Dendritic cell treated with granulocyte-macrophage colony-stimulating factor and Interleukin-4, amounts not matched to agents 40 ng/mL and 50 ng/mL, for 4 days (primary cell): ENCODE measurements around the gene TSC22D3.
"Not testable (repeated sequence)": the region's sequence is repeated elsewhere in the genome, so short reads cannot be mapped to it uniquely, and the experiment has no call there.

Source experiments
- H3K27ac Mint-ChIP-seq: one replicate; pipeline ENCODE4 v1.8.0; 2022; ENCODE audit warnings: mild to moderate bottlenecking, mixed read lengths
- H3K27me3 Mint-ChIP-seq: one replicate; pipeline ENCODE4 v1.8.0; 2022; ENCODE audit warnings: mild to moderate bottlenecking, mixed read lengths
- H3K36me3 Mint-ChIP-seq: one replicate; pipeline ENCODE4 v1.8.0; 2022; ENCODE audit warnings: low read depth, mixed read lengths
- H3K4me1 Mint-ChIP-seq: one replicate; pipeline ENCODE4 v1.8.0; 2022; ENCODE audit warnings: low read depth, mixed read lengths
- H3K4me3 Mint-ChIP-seq: one replicate; pipeline ENCODE4 v1.8.0; 2022; ENCODE audit warnings: mild to moderate bottlenecking, moderate library complexity, mixed read lengths
- H3K9me3 Mint-ChIP-seq: one replicate; pipeline ENCODE4 v1.8.0; 2022; ENCODE audit warnings: mixed read lengths
- intact Hi-C: fragments of 100-400 bp; cut with micrococcal nuclease; formaldehyde crosslinking; loops from one replicate; pipeline ENCODE4 v1.15.0; 2022

The TSC22D3 gene

GRCh38 chrX:107704587-107704986 is 71.0 kb downstream of the TSC22D3 start:
- H3K4me1 Mint-ChIP-seq: peaks cover 56% of the 10 kb centered on the region
- intact Hi-C loops: no loop called here
- no peaks in the 10 kb centered on the region for H3K9me3 Mint-ChIP-seq
- H3K27me3 Mint-ChIP-seq: no peaks in the 10 kb centered on the region
- no peak overlapping the region for H3K27ac Mint-ChIP-seq
- no peak overlapping the region for H3K4me3 Mint-ChIP-seq
- H3K36me3 Mint-ChIP-seq: no peaks in the 10 kb centered on the region

- Mint-ChIP-seq H3K4me3 (no peak overlapping the region), H3K4me1 (peaks cover 60% of the 10 kb centered on the region), H3K27ac (no peak overlapping the region), H3K9me3 (no peaks in the 10 kb centered on the region), H3K36me3 (no peaks in the 10 kb centered on the region), H3K27me3 (no peaks in the 10 kb centered on the region)
- intact Hi-C loops: no loop called here
Measured at GRCh38 chrX:107704181-107704580, 71.4 kb downstream of the TSC22D3 start.

DNA sequence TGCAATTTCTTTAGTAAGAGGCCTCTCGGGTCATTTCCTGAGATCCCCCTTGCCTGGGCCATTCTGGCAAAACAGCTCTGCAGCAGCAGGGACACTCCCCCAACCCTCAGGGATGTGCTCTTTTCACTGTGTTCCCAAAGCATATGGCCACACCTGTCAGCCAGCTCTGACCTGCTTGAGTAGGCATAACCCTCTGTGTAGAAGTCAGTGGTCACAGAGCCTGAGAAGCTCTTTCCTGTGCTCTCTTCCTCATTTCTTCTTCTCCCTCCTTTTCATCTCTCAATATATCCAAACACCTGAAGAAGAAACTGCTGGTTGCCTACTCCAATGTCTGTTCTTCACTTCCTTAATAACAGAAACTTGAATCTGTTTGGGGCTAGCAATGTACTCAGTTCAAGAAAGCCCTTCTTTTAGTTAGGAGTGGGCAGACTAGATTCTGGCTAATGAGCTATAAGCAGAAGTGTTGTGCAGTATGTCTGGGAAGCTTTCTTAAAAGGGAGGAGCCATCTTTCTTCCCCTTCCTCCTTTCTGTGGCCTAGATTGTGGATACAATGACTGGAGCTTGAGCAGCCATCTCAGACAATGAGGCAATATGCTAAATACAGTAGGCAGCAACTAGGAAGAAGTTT is 74.0 kb downstream of the TSC22D3 start:
- Mint-ChIP-seq H3K9me3 (no peaks in the 10 kb centered on the region), H3K36me3 (no peaks in the 10 kb centered on the region), H3K27me3 (no peaks in the 10 kb centered on the region), H3K27ac (peak overlapping the region; percentile 73), H3K4me3 (no peak overlapping the region), H3K4me1 (peaks cover 38% of the 10 kb centered on the region)
- intact Hi-C loops: no loop called here

DNA sequence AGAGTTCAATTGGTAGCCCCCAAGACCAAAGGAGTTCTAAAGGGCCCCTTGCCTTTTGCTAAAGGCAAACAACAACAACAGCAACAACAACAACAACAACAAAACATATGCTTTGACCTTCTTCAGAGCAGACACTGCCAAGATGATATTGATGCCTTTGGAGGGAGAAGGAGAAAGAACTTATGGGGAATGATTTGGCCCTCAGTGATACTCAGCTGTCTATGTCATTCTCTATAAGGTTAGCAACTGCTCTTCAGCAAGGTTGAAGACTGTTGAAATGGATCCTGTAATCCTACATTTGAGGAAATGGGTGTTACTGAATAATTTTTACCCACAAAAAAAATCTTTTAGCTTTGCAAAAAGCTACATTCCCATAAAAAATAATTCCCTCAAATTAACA is 74.8 kb downstream of the TSC22D3 start:
- H3K4me1 Mint-ChIP-seq: peaks cover 31% of the 10 kb centered on the region
- intact Hi-C loops: no loop called here
- H3K4me3 Mint-ChIP-seq: no peak overlapping the region
- no peaks in the 10 kb centered on the region for H3K36me3 Mint-ChIP-seq
- no peaks in the 10 kb centered on the region for H3K9me3 Mint-ChIP-seq
- H3K27ac Mint-ChIP-seq: peak overlapping the region; percentile 71
- H3K27me3 Mint-ChIP-seq: no peaks in the 10 kb centered on the region

DNA sequence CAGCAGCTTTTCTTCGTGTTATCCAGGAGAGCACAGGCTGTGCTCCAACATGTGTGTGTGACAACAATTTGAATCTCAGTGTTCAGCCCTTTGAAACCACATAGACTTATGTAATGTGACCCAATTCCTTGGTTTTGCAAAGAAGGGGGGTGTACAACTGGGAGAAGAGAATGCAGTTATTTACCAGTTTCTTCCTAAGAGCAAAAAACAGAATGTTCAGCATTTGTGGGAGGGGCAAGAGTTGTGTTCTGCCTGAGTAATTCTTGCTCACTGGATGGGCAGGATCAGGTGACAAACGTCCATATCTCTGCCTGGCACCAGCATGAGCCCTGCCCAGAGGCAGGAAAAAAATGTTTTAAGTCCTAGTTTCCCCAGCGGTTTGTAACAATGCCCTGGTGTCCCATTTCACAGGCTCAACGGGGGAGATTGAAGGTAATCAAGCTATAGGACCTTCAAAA is 75.2 kb downstream of the TSC22D3 start:
- no peaks in the 10 kb centered on the region for H3K9me3 Mint-ChIP-seq
- no peaks in the 10 kb centered on the region for H3K36me3 Mint-ChIP-seq
- H3K4me1 Mint-ChIP-seq: peaks cover 31% of the 10 kb centered on the region
- H3K27me3 Mint-ChIP-seq: no peaks in the 10 kb centered on the region
- H3K27ac Mint-ChIP-seq: peak overlapping the region; percentile 71
- intact Hi-C loops: no loop called here
- H3K4me3 Mint-ChIP-seq: no peak overlapping the region

DNA sequence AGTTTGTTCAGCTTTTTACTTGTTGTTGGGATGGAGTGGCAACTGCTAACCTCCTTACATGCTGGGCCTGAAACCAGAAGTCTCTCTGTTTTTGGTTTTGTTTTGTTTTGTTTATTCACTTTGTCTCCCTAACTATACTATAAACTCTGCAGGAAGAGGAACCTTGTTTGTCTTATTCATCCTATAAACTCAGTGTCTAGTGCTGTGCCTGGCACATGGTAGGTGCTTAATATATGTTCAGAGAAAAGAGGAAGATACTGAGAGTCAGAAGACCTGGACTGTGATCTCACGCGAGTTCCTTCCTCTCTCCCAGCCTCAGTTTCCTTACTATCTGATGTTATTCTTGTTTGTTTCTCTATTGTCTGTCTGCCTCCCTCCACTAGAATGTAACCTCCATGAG is 76.0 kb downstream of the TSC22D3 start:
- Mint-ChIP-seq H3K36me3 (no peaks in the 10 kb centered on the region), H3K27ac (peak overlapping the region; percentile 71), H3K27me3 (no peaks in the 10 kb centered on the region), H3K4me3 (no peak overlapping the region), H3K9me3 (no peaks in the 10 kb centered on the region), H3K4me1 (peaks cover 30% of the 10 kb centered on the region)
- intact Hi-C loops: no loop called here

GRCh38 chrX:107691024-107691448 is 84.6 kb downstream of the TSC22D3 start:
- no peaks in the 10 kb centered on the region for H3K36me3 Mint-ChIP-seq
- H3K9me3 Mint-ChIP-seq: no peaks in the 10 kb centered on the region
- no peak overlapping the region for H3K27ac Mint-ChIP-seq
- H3K4me1 Mint-ChIP-seq: peaks cover 34% of the 10 kb centered on the region
- intact Hi-C loops: no loop called here
- H3K4me3 Mint-ChIP-seq: no peak overlapping the region
- H3K27me3 Mint-ChIP-seq: peaks cover 3% of the 10 kb centered on the region

DNA sequence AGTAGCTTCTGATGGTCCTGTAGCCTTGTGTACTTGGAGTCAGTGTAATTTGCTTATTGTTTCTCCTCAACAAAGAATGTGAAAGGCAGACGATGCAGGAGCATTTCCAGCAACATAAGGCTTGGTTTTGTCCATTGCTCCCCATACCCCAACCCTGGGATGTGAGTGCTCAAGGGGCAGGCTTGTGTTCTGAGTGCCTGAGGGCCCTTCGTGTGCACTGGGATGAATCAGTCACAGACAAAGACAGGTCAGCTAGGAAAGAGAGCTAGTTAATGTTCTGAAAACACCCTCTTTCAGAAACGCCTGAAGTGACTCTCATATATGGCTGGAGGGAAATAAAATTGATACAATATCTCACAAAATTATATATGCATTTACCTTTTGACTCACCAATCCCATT is 88.1 kb downstream of the TSC22D3 start:
- Mint-ChIP-seq H3K9me3 (no peaks in the 10 kb centered on the region), H3K36me3 (no peaks in the 10 kb centered on the region), H3K4me3 (no peak overlapping the region), H3K27ac (no peak overlapping the region), H3K27me3 (peaks cover 3% of the 10 kb centered on the region), H3K4me1 (peaks cover 66% of the 10 kb centered on the region)
- intact Hi-C loops: no loop called here

DNA sequence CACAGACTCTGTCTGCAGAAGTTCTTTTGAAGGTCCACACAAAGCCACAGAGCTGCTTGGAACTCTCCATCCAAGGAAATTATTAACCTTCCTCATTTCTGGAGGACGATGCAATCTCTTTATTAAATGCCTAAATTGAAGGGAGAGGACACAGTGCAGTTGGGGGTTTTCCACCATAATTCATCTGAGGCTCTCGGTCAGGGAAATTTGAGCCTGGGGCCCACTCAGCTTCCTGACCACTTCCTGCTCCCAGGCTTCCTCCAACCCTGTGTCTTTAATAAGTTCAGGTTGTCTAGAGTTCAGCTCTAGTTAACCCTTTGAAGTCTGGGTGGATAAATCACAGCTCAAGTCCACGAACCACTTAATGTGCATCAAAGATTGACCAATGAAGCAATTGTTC is 88.8 kb downstream of the TSC22D3 start:
- Mint-ChIP-seq H3K9me3 (no peaks in the 10 kb centered on the region), H3K36me3 (no peaks in the 10 kb centered on the region), H3K27ac (no peak overlapping the region), H3K4me1 (peaks cover 67% of the 10 kb centered on the region), H3K4me3 (no peak overlapping the region), H3K27me3 (peaks cover 3% of the 10 kb centered on the region)
- intact Hi-C loops: no loop called here

GRCh38 chrX:107686026-107686425 is 89.6 kb downstream of the TSC22D3 start:
- no peak overlapping the region for H3K4me3 Mint-ChIP-seq
- H3K9me3 Mint-ChIP-seq: no peaks in the 10 kb centered on the region
- intact Hi-C loops: no loop called here
- no peaks in the 10 kb centered on the region for H3K36me3 Mint-ChIP-seq
- peak overlapping the region; percentile 61 for H3K27ac Mint-ChIP-seq
- H3K4me1 Mint-ChIP-seq: peaks cover 62% of the 10 kb centered on the region
- H3K27me3 Mint-ChIP-seq: peaks cover 3% of the 10 kb centered on the region

GRCh38 chrX:107685586-107685985 is 90.0 kb downstream of the TSC22D3 start:
- H3K9me3 Mint-ChIP-seq, intact Hi-C loops, H3K4me3 Mint-ChIP-seq, H3K27me3 Mint-ChIP-seq, H3K36me3 Mint-ChIP-seq: not testable (repeated sequence)
- peaks cover 66% of the 10 kb centered on the region for H3K4me1 Mint-ChIP-seq
- peak overlapping the region; percentile 63 for H3K27ac Mint-ChIP-seq

DNA sequence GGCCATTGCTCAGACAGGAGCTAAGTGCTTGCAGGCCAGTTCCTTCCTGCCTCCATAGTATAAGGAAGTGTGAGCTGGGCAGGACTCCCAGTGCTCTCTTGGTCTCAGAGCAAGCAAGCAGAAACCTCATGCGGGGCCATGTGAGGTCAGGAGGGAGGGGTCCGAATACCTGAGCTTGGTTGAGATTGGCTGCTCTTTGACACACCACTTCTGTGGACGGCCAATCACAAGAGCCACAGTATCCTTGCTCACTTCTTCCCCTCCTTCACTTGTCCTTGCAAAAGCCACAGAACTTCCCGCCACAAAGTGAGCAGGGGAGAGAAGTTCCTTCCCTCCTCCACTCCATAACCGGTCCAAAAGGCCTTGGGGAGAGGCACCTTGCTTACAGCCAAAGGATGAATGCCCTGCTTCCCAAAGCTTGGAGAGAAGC is 90.6 kb downstream of the TSC22D3 start:
- Mint-ChIP-seq H3K27me3 (peaks cover 3% of the 10 kb centered on the region), H3K9me3 (no peaks in the 10 kb centered on the region), H3K4me1 (peaks cover 73% of the 10 kb centered on the region), H3K27ac (peak overlapping the region; percentile 81), H3K4me3 (no peak overlapping the region), H3K36me3 (no peaks in the 10 kb centered on the region)
- intact Hi-C loops: no loop called here

DNA sequence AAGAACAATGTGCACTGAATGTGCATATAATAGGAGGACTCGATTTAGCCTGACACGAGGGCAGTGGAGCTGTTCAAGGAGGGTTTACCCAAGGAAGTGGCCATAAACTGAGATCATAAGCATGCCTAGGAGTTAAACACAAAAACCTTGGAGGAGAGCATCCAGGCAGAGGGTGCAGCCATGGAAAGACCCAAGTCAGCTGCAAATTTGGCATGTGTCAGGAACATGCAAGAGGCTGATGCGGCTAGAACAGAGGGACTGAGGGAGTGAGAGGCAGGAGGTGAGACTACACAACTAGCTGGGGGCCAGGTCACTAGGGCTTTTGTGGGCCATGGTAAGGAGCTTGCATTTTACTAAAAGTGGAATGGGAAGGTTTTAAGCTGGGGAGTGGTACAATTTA is 91.7 kb downstream of the TSC22D3 start:
- H3K4me3 Mint-ChIP-seq: no peak overlapping the region
- intact Hi-C loops: no loop called here
- peak overlapping the region; percentile 81 for H3K27ac Mint-ChIP-seq
- no peaks in the 10 kb centered on the region for H3K36me3 Mint-ChIP-seq
- H3K4me1 Mint-ChIP-seq: peaks cover 76% of the 10 kb centered on the region
- H3K9me3 Mint-ChIP-seq: no peaks in the 10 kb centered on the region
- H3K27me3 Mint-ChIP-seq: no peaks in the 10 kb centered on the region

GRCh38 chrX:107683124-107683895 is 92.3 kb downstream of the TSC22D3 start:
- Mint-ChIP-seq H3K4me1 (peaks cover 76% of the 10 kb centered on the region), H3K27me3 (no peaks in the 10 kb centered on the region), H3K4me3 (no peak overlapping the region), H3K9me3 (no peaks in the 10 kb centered on the region), H3K27ac (peak overlapping the region; percentile 81), H3K36me3 (no peaks in the 10 kb centered on the region)
- intact Hi-C loops: no loop called here
